GM18519 (cell line): ENCODE data around the gene PUM1.

Experiments
- ATAC-seq: cut with Tn5 transposase; IDR thresholded peaks from one replicate; pipeline ENCODE4 v1.9.1; 2021; ENCODE audit warnings: mild to moderate bottlenecking, moderate library complexity; ENCODE audit not compliant: unreplicated experiment, low FRiP score

PUM1 gene

DNA sequence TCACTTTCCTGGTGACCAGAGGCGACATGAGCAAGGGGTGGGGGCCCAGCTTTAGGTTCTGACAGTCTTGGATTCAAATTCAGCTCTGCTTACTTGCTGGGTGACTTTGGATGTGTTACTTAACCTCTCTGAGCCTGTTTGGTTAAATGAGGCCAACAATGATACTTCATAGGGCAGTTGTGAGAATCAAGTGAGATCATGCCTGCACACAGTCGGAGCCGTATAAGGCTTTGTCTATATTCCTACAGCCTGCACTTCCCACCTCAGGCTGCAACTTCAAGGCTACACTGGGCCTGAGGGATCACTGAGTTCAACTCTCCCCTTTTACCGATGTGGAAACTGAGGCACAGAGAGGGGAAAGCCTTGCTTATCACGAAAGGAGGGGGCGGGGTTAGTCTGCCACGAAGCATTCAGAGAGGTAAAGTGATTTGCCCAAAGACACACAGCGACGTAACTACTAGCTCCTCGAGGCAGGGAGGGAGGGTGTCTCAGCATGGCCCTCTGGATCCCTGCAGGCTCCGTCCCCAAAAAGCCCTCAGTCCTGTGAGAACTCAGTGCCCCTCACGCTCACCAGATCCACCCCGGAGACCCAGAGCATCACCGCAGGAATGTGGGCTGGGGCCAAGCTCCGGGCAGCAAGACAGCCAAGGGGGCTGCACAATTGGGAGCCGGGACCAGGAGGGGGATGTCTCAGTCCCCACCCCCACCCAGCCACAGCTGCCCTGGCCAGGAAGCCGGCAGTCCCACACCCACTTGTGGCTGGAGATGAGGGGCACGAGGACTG lies 181.9 kb downstream of the PUM1 start:
- no peak for ATAC-seq

DNA sequence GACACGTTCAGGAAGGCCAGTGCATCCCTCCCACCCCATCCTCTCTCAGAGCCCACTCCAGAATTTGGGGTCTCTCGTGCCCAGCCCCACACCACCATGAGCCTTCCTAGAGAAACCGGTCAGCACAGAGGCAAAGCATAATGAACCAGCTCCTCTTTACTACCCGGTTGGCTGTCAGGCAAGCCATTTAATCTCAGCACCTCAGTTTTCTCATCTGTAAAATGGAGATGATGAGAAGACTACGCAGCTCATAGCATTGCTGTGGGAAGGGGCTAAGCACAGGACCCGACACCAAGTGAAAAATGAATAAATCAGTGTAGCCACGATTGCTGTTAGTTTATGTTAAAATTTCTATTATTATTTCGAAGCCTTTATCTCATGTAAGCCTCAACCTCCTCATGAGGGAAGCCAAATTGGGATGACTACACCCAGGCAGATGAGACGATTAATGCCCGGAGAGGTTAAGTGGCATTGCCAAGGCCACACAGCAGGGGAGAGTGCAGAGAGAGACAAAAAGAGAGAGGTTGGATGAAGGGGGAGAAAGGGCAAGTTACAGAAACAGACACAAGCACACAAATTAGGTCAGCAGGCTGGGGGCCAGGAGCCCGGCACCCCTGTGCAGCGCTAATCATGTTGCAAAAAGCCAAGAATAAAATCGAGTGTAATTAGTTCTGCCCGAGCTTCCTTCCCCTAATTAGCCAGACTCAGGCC lies 182.7 kb downstream of the PUM1 start:
- no peak for ATAC-seq
